Peyer's patch (tissue), 4 donors: Measurements from ENCODE around the gene NUDT1. TPM values are rescaled to one million over a fixed set of nuclear protein-coding genes. Genes with fewer than 3 reads are reported as not detected.

Experiments
- DNase-seq, 3 donors: peaks; one replicate each; pipeline ENCODE4 v3.0.0-alpha.2; 2017 to 2019
- H3K27ac ChIP-seq, 4 donors: fragments of 200-600 bp; sonication (generic); one replicate each; pipeline ENCODE4 v1.5.1; 2016 to 2019
- H3K27me3 ChIP-seq, 2 donors: fragments of 200-600 bp; sonication (generic); one replicate each; pipeline ENCODE4 v1.5.1; 2019
- H3K36me3 ChIP-seq, 3 donors: fragments of 200-600 bp; sonication (generic); one replicate each; pipeline ENCODE4 v1.5.1; 2016 to 2019
- H3K4me1 ChIP-seq, 4 donors: fragments of 200-600 bp; sonication (generic); one replicate each; pipeline ENCODE4 v1.5.1; 2016 to 2019
- H3K4me3 ChIP-seq, 4 donors: fragments of 200-600 bp; sonication (generic); 1 replicate in 3 of 4; 2 replicates in 1 of 4; pipeline ENCODE4 v1.5.1; 2016 to 2019; ENCODE audit warnings: mild to moderate bottlenecking in 1 of 4
- H3K9me3 ChIP-seq, 4 donors: fragments of 200-600 bp; sonication (generic); one replicate each; pipeline ENCODE4 v1.5.1; 2016 to 2019; ENCODE audit warnings: mild to moderate bottlenecking in 1 of 4
- POLR2A ChIP-seq, 2 donors: fragments of 450-650 bp; IDR thresholded peaks; one replicate each; pipeline ENCODE4 v1.5.1; 2017; ENCODE audit warnings: antibody characterized with exemption in 2 of 2, mild to moderate bottlenecking in 2 of 2, moderate library complexity in 2 of 2
- total RNA-seq, 4 donors: library from RNA; depleted of rRNA; stranded (reverse); fragments of >200 nt; gene quantifications; one replicate each; pipeline ENCODE4 v1.1.0, GENCODE V29; 2016
- TF ChIP-seq, protein P1 (sequence below), 6 experiments: fragments of 450-650 bp in 4 of 6; fragments of 200-600 bp in 2 of 6; sonication (generic) in 1 of 6; IDR thresholded peaks; one replicate each; pipeline ENCODE4 v1.5.1; 2017 to 2019; ENCODE audit warnings: antibody characterized with exemption in 6 of 6, mild to moderate bottlenecking in 3 of 6, moderate library complexity in 1 of 6

NUDT1 gene
- total RNA-seq, 4 donors from 2014 or later, result 3.2 to 75.1 (median 11.6) TPM

DNA sequence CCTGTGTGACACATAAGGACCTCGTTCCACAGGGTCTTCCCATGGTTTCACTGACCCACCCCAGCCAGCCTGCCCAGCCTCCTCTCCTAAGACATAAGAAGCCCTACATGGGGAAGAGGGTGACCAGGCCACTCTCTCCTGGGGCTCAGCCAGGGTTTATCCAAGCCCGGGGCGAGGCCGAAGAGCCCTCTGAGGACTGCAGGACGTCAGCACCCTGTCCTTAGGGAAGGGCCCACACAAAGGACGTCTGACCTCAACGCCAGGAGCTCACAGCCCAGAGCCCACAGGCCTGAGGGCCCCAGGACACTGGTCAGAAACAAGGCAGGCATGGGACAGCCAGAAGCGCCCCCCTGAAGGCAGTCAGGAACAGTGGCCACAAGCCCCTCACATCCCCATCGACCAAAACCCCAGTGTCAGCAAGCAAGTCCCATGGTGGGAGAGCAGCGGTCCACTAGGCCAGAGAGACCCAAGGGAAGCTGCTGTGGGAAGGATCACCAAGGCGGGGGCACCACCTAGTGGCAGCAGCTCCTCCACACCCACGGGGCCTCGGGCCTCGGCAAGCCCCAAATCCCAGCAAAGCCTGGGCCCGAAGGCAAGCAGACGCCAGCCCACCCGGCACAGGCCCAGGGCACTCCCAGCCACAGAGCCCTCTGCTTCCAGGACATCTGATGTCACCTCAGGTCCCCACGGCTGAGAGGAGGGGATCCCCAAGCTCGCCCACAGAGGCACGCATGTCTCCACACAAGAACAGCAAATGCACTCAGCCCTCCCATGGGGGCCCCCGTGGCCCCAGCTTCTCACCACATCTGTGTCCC is 32.7 kb upstream of the NUDT1 start:
- DNase-seq, result peak; percentile 60 to 77 (median 70)

DNA sequence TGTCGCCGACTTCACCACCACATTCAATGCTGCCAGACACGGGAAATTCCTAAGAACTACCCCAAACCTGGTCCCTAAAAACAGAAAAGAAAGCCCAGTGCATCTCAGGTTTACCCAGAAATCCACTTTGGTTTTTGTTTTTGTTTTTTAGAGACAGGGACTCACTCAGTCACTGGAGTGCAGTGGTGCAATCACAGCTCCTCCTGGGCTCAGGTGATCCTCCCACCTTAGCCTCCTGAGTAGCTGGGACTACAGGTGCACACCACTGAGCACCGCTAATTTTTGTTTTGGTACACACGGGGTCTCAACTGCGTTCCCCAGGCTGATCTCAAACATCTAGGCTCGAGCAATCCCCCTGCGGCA is 32.1 kb upstream of the NUDT1 start:
- peaks cover 0 to 43% (median 0%) of the 10 kb centered on the region in 3 donors for H3K36me3 ChIP-seq
- H3K27ac ChIP-seq, result no peak overlapping the region
- no peaks in the 10 kb centered on the region for H3K9me3 ChIP-seq
- H3K27me3 ChIP-seq, result no peaks in the 10 kb centered on the region
- H3K4me3 ChIP-seq, result no peak overlapping the region
- TF ChIP-seq, protein P1, sequence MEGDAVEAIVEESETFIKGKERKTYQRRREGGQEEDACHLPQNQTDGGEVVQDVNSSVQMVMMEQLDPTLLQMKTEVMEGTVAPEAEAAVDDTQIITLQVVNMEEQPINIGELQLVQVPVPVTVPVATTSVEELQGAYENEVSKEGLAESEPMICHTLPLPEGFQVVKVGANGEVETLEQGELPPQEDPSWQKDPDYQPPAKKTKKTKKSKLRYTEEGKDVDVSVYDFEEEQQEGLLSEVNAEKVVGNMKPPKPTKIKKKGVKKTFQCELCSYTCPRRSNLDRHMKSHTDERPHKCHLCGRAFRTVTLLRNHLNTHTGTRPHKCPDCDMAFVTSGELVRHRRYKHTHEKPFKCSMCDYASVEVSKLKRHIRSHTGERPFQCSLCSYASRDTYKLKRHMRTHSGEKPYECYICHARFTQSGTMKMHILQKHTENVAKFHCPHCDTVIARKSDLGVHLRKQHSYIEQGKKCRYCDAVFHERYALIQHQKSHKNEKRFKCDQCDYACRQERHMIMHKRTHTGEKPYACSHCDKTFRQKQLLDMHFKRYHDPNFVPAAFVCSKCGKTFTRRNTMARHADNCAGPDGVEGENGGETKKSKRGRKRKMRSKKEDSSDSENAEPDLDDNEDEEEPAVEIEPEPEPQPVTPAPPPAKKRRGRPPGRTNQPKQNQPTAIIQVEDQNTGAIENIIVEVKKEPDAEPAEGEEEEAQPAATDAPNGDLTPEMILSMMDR (IDR thresholded peaks at IDR 0.05), result no peak
- no peaks in the 10 kb centered on the region for H3K4me1 ChIP-seq
- DNase-seq, result no peak

More for the DNA sequence above, 32.7 kb upstream of the NUDT1 start:
- no peaks in the 10 kb centered on the region for H3K27me3 ChIP-seq
- TF ChIP-seq, protein P1 (IDR thresholded peaks at IDR 0.05), result peak; percentile 37 to 62 (median 56)
- TF ChIP-seq POLR2A (IDR thresholded peaks at IDR 0.05), result no peak
- no peak overlapping the region for H3K27ac ChIP-seq
- H3K9me3 ChIP-seq, result no peaks in the 10 kb centered on the region
- no peaks in the 10 kb centered on the region for H3K4me1 ChIP-seq
- H3K4me3 ChIP-seq, result no peak overlapping the region
- peaks cover 0 to 38% (median 0%) of the 10 kb centered on the region in 3 donors for H3K36me3 ChIP-seq

DNA sequence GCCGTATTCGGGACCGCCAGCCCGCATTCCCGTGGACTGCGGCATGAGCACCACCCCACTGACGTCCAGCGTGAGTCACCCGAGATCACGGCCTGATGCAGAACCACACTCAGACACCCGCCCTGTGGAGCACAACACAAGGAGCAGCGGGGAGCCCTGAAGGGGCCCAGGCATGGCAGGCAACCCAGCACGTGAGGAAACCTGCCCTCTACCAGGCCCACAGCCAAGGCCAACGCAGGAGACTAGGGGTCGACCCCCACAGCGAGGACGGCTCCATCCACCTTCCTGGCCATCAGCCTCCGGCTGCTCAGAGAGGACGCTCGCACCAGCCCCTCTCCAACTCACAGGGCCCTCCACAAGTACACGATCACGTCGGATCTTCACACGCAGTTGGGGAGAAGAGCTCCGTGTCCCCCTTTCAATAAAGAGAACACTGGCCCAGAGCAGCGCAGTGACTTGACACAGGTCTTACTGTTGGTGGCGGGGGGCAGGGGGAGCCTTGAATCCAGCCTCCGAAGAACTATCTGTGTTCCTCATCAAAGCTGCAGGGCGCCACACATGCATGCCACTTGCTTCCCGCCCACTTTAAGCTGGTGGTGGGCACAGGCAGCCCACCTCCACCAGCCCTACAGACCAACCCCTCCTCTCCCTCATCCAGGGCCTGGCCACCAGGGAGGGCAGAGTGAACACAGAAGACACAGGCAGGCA is 31.3 kb upstream of the NUDT1 start:
- peaks cover 0 to 51% (median 0%) of the 10 kb centered on the region in 3 donors for H3K36me3 ChIP-seq
- H3K9me3 ChIP-seq, result no peaks in the 10 kb centered on the region
- TF ChIP-seq, protein P1 (IDR thresholded peaks at IDR 0.05), result no peak
- TF ChIP-seq POLR2A (IDR thresholded peaks at IDR 0.05), result no peak
- peak in 1 of 3 donors; percentile 19 for DNase-seq
- no peak overlapping the region for H3K4me3 ChIP-seq
- H3K27ac ChIP-seq, result no peak overlapping the region
- H3K4me1 ChIP-seq, result no peaks in the 10 kb centered on the region
- H3K27me3 ChIP-seq, result no peaks in the 10 kb centered on the region

DNA sequence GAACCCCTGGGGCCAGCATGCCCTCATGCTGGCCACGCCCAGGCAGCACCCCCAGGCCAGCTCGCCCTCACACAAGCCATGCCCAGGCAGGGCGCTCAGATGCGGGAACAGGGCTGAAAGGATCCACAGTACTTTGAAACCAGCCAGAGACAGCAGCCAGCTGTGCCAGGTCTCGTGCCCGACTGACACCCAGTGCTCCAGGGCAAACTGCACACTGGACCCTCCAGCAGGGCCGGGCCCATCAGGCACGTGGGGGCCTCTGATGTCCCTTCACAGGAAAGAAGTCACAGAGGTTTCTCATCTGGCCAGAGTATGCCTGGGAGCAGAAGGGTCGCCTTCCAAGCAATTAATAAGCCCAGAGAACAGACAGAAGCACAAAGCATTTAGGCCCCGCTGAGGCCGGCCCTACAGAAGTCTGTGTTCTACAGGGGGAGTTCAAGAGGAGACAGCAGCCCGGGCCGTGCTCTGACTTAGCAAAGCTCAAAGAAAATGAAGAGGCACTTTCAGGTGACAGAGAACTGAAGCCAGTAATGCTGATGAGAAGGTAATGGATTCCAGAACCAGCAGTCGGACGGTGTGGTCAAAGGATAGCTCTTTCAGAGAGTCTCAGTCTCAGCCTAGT is 30.7 kb upstream of the NUDT1 start:
- TF ChIP-seq, protein P1 (IDR thresholded peaks at IDR 0.05), result no peak
- no peak for TF ChIP-seq POLR2A (IDR thresholded peaks at IDR 0.05)

DNA sequence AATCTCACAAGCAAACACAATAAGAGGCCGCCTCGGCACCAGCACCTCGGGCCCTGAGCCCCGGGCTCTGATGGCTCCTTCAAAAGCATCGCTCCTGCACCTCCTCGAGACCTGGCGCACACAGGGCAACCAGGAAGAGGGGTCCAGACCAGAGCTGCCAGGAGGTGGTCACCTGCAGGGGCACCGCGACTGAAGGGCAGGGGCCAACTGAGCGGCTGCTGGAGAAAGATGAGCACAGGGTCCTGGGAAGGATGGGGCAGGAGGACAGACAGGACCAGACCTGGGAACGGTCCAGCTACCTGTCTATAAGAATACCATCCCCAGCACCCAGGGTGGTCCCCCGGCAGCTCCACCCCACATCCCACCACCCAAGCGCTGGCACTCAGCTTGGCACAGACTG is 30.1 kb upstream of the NUDT1 start:
- DNase-seq, result peak in 1 of 3 donors; percentile 29
- Histone ChIP-seq H3K9me3 (no peaks in the 10 kb centered on the region), H3K4me3 (no peak overlapping the region), H3K4me1 (no peaks in the 10 kb centered on the region), H3K36me3 (peaks cover 0 to 59% (median 0%) of the 10 kb centered on the region in 3 donors), H3K27me3 (no peaks in the 10 kb centered on the region), H3K27ac (no peak overlapping the region)
- TF ChIP-seq, protein P1 (IDR thresholded peaks at IDR 0.05), result no peak
- no peak for TF ChIP-seq POLR2A (IDR thresholded peaks at IDR 0.05)

More for the DNA sequence above, 30.7 kb upstream of the NUDT1 start:
- H3K4me1 ChIP-seq, result no peaks in the 10 kb centered on the region
- no peak overlapping the region for H3K4me3 ChIP-seq
- H3K9me3 ChIP-seq, result no peaks in the 10 kb centered on the region
- no peak overlapping the region for H3K27ac ChIP-seq
- no peaks in the 10 kb centered on the region for H3K27me3 ChIP-seq
- DNase-seq, result peak in 1 of 3 donors; percentile 24
- peaks cover 0 to 58% (median 0%) of the 10 kb centered on the region in 3 donors for H3K36me3 ChIP-seq
